NCI-H1436 (cell line): ENCODE results near the gene GCLC.

Experiments used
- DNase-seq: peaks from one replicate; lab custom pipeline; 2025; lab: John Stamatoyannopoulos, UW

GCLC gene

DNA sequence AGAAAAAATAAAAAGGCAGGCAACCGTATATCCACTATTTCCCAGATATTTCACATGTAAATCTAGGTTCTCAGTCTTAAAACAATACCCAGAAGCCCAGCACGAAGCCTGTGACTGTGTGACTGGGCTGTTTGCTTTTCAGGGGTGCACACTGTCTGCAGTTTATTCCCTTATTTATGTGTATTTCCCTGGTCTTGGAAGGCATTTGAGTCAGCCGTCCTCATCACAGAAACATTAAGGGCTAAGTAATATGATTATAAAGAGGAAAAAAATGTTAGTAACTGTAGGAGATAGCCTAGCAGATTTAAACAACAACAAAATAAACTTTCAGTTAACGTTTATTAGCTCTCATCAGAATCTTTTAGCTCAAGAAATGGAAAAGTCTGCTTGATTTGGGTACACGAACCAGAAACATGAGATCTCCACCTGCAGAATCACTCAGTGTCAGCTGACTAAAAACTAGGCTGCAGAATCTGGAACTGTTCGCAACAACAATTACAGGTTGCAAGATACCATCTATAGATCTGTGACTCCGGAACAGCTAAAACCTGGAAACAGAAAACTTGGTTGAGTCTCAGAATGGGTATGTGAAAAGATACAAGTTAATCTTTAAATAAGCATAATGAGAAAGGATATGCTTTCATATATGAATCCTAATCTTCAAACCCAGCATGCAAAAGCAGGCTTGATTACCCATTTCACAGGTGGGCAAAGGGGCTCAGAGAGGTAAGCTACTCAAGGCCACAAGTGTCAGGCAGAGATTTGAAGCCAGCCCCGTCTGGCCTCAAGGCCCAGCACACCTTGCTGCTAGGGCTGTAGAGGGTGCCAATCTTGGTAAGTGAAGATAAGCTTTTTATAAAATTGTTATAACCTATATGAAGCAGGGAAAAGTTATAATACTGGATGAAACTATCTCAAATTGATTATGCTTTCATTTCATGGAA, 21.1 kb downstream of the GCLC start:
- DNase-seq: no peak

DNA sequence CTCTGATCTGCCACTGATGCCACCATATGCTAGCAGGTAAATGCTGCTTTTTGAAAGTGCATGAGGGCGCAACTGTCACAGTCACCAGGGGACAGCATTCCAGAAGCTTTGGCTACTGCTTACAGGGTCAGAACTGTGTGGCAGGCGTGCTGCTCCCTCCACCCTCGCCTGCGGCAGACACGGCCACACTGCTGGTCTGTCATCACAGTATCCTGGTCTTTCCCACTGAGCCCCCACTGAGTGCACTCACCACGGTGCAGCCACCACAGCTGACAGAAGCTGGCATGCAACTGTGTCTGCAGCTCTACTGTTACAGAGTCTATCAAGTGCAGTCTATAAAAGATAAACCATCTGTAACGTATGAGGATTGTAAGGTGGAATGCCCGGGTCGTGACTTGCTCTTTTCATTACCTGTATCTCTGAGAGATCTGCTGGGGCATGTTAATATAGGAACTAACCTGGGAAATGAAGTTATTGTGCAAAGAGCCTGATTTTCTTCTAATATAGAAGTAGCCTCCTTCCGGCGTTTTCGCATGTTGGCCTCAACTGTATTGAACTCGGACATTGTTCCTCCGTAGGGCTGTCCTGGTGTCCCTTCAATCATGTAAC, 24.5 kb downstream of the GCLC start:
- no peak for DNase-seq

DNA sequence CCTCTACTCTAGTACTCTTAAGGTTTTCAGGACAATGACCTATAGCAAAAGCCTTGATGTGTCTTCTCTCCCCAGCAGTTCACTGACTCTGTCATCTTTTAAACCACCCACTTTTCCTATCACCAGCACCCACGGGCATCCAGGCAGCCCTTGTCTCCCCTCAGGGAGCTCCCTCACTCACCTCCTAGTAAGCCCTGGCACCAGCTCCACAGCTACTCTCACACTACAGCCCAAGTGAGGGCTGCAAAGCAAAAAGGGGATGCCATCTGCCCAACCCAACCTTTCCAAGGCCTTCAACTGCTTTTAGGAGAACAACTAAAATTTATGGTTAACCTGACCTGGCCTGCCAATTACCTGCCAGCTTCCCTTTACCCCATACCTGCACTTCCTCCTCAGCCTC, 26.0 kb downstream of the GCLC start:
- no peak for DNase-seq

DNA sequence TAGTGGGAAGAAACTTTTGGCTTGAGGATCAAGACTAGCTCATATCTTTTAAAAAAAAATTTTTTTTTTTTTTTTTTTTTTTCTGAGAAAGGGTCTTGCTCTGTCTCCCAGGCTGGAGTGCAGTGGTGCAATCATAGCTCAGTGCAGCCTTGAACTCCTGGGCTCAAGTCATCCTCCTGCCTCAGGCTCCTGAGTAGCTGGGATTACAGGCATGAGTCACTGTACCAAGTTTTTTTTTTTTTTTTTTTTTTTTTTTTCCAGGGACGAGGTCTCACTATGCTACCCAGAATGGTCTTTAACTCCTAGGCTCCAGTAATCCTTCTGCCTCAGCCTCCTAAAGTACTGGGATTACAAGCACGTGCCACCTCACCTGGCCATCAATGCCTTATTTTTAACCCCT, 27.9 kb downstream of the GCLC start:
- no peak for DNase-seq

DNA sequence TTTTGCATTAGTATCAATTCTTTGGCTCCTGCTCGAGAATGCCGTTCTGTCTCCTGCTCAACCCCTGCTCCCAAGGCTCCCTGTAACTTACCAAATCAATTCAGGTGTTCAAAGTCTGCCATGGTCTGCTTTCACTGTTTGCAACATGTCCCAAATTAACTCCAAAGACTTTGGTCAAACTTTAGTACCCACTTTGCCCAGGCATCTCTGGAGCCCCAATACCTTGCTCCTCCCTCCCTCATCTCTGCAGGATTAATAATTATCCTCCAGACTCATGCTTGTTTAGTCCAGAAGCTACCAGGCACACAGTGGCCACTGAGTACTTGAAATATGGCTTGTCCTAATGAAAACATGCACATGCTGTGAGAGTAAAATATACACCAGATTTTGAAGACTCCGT, 30.2 kb downstream of the GCLC start:
- no peak for DNase-seq

DNA sequence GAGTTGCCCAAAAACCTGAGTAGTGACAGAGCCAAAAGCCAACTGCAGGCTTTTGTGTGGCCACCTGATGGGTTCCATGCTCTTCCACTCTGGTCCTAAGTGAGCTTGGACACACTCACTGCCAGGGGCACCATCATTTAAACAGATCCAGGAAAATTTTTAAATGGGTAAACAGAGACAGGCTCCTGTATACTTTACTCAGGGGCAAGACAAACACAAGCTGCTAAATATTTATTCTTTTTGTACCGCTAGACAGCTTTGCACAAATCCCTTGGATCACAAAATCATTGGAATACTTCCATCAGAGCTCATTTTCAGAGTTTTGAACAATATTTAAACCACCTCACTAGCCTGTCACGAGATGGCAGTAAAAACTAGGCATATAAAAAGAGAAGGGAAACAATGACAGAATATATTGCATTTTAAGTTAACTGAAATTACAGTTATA, 31.4 kb downstream of the GCLC start:
- no peak for DNase-seq

DNA sequence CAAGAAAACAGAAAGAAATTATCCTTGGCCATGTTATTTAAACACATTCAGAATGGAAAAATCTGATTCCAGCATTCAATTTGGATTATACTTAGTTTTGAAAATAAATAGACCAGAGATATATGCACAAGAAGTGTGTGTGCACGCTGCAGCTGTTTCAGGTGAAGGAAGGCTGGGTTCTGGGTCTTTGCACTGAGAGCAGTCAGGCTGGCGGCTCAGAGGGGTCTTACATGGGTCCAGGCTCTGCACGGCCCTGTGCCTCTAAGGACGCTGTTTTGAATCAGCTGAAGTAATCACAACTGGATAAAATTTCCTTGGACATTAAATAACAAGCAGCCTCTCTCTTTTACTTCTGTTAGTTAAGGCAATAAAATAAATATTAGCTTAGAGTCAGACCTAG, 31.8 kb downstream of the GCLC start:
- DNase-seq: no peak

DNA sequence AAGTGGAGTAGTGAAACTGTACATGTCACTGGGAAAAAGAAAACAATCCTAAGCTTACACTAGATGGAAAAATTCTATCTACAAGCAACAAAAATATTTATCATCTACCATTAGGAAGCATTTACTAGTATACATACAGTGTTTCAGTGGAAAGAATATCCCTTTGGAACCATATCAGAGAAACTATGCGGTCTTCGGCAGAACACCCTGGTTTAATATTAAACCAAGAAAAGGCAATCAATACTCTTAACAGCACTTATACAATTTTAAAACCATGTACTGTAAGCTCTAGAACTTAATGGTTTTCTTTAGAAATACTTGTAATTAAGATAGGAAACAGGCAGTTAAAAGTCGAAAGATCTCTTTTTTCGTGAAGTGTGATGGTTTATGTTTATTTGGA, 32.3 kb downstream of the GCLC start:
- DNase-seq: no peak

DNA sequence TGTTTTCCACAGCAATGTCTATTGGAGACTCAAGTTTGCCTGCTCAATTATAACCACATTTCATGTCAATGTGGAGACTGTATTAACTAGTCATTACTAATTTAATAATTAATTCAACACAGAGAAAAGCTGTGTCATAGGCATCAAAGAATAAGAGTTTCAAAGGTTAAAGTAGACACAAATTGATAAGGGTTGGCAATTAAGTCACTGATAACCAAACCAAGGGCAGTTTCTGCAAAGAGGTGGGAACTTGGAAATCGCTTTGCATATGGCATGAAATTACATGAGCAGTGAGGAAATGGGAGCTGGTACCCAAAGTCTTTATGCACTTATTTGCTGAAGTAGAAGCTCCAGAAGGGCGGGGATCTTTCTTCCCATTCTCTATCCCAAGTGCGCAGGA, 34.2 kb downstream of the GCLC start:
- DNase-seq: no peak

DNA sequence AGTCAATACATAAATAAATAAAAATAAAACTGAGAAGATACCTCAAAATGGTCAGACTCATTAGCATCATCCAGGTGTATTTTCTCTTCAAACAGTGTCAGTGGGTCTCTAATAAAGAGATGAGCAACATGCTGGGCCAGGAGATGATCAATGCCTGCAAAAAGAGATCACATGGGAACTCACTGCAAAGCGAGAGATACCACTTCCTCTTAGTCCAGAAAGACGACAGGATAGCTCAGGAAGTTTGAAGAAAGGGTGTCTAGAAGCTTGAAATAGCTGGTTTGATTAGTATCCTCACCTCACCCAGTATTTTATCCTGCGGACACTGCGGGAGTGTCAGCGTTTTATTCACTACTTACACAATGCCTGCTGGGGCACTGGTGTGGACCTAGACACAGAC, 38.0 kb downstream of the GCLC start:
- no peak for DNase-seq

DNA sequence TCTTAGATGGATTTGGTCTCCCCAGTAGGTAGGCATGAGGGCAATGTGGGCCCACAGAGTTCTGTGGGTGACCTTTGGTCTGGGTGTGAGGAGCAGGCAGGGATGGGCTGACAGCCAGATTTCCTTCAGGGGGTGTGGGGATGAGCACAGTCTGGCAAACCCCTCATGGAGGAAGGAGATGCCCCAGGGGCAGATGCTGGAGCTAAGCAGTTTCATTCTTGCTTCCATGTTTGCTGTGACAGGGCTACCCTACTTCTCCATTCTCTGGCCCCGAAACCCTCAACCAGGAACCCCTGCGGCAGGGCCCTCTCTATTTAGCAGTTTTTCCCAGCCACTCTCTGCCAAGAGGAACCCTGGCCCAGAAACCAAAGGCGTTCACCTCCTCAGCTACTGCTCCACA, 40.4 kb downstream of the GCLC start:
- no peak for DNase-seq

DNA sequence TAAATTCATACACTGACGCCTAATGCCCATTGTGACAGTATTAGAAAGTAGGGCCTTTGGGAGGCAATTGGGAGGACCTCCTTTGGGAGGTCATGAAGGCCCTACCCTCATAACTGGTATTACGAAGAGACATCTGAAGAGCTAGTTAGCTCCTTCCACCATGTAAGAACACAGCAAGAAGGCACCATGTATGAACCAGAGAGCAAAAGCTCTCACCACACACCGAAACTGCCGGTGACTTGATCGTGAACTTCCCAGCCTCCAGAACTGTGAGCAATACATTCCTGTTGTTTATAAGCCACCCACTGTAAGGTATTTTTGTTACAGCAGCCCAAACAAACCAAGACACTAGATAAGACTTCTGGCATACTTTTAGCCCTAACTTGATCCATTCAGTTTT, 41.8 kb downstream of the GCLC start:
- no peak for DNase-seq

DNA sequence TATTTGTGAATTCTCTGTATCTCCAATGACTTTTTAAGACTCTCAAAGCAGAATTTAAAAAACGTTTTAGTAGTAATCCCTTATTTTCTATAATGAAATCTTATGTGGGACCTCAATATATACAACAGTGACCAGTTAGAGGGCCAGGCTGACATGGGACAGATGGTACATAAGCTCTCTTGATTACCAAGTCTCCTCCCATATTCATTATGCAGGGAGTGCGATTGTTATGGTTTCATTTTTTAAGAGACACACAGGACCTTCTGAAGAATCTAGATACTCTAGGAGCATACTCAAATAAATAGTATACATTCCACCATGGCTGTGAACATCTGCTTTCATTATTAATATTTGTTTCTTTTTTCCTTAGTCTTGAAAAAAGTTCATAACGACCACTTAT, 43.5 kb downstream of the GCLC start:
- DNase-seq: no peak

DNA sequence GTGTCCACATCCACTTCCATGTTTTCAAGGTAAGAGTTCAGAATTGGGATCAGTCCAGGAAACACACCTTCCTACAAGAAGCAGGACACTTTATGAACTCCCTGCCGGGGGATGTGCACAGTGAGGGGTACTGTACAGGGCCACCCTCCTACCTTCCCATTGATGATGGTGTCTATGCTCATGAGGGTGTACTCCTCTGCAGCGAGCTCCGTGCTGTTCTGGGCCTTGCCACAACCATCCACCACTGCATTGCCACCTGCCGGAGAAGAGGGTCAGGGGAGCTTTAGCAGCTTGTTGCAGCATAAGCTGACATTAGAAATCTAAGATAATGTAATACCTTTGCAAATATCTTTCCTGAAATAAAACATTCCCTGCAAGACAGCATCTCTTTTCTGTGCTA, 44.8 kb downstream of the GCLC start:
- DNase-seq: no peak

DNA sequence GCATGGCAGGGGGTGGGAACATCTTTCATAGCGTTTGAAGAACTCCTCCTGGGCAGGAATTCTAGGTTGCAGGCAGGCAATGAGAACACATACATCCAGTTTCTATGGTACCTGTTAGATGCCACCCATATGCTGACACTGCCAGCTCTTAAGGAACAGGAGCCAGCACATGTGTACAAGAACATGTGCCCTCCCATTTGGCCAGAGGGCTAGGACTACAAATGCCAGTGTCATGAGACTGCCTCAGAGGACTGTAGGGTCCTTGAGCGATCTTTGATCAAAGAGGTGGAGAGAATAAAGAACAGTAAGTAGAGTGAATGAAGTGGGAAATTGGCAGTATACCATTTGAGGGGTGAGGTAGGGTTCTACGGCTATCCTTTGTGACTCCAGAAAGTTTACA, 45.8 kb downstream of the GCLC start:
- DNase-seq: no peak

DNA sequence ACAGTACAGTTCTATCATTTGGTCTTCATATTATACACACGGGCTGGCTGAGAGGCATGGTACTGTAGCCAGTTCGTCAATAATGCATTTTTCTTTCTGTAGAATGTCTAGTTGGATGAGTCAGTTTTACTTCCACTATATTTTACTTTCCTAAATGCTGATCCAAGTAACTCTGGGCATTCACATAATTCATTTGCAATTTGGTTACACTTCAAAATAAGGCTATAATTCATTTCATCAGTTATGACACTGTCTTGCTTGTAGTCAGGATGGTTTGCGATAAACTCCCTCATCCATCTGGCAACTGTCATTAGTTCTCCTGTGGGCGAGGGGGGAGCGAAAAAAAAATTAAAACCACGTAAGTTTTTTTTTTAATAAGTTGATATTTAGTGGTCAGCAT, 46.3 kb downstream of the GCLC start:
- no peak for DNase-seq

DNA sequence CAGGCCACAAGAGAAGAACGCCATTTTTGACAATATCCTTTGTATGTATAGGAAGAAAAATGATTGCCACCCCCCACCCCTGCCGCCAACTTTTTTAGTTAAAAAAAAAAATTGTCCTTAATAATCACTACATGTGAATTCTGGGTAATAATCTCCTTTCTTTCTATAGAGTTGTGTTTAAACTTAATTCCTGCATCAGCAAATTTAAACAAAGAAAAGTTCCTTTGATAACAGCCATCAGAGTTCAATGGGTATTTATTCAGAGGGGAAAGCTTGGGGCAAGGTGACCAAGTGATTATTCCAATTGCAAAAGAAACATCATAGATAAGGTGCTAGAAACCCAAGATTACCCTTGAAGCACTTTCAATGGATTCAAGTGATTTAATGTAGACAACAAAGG, 47.0 kb downstream of the GCLC start:
- DNase-seq: no peak

DNA sequence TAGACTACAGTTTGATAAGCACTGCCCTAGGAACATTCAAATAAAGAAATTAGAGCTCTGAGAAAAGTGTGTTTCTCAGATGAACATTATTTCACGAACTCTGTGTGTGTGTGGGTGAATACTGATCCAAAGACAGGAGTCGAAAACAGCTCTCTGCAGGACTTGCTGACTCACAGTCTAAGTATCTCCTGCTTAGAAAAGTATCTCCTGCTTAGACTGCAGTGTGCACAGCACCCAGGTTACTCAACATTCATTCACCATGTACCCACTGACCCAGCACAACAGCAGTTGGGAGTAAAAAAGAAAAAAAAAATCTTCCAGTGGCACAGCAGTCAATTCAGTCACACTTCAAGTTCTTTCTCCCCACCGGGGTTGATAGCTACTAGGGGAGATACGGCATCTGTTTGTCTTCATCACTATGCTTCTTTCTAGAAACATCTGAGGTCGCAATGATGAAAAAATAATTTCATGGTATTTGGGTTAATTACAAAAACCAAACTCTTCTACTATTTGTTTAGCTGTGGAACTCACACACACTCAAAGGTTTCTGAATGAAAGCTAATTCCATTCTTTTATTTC, 48.0 kb downstream of the GCLC start:
- no peak for DNase-seq

DNA sequence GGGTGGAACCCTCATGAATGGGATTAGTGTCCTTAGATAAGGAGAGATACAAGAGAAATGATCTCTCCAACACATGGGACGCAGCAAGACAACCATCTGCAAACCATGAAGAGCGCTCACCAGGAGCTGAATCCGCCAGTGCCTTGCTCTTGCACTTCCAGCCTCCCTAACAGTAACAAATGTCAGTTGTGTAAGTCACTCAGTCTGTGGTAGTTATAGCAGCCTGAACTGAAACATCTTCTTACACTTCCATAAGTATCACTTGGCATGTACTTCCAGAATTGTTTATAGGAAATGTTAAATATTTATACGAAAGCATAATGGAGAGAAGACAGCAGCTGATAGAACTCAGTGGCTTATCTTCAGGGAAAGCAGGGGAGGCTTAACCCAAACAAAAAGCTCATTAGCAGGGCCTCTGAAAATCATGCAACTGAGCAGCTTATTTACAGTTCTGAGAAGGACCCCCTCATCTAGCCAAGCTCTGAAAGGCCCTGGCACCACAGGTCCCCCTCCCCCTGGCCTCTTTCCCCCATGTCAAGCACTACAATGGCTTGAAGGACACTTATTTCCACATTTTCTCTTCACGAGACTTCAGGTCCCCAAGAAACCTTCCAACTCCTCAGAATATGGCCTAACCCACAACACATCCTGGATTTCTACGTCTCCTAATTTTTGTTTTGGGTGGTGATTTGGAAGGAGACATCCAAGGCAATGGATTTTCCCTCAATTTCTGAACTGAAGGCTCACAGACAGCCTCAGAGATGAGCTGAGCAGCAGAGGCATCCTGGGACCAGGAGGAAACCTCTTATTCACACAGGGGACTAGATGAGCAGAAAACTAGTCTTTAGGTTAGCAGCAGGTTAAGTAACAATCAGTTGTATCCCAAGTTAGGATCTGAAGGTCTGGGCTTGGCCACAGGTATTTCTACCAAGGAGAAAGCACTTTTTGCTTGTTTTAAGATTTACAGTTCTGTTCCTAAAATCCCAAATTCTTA, 49.1 kb downstream of the GCLC start:
- no peak for DNase-seq

DNA sequence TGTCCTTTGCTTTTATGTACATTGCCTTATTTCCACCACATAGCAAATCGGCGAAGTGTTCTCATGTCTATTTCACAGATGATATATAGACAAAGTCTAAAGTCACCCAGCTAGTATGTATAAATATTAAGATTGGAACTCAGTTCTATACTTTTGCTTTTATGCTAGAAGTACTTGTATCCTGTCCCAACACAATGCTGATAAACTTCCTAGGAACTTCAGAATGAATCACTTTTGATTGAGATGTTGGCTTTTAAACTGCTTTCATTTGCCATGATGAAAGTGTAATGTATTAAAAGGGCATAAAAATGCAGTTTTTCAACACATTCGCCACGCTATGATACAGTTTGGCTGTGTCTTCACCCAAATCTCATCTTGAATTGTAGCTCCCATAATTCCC, 50.8 kb downstream of the GCLC start:
- DNase-seq: no peak

DNA sequence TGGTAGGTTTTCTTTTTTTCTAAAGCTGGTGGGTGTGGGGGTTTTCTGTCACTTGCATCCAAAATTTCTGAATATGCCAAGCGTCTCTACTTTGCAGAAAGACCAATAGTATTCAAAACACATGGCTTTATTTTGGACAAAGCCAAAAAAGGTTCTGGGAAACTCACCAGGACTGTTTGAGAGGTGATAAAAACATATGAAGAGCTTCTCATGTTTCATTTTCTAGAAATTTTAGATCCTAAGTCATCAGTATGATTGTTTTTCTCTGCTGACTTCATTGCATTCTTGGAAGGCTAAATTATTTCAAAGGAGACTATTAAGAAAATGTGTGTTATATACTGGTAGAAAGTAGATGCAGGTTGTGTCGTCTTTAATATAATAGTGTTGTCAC, 51.3 kb downstream of the GCLC start:
- no peak for DNase-seq
